ENCODE measurements around the gene ANO10. TPM values are rescaled to one million over a fixed set of nuclear protein-coding genes. Genes with fewer than 3 reads are reported as not detected.

The ANO10 gene
- total RNA-seq, 1 experiment from 2014 or later, result 32.6 TPM

- DNase-seq, result no peak
- no peak overlapping the region for H3K4me2 ChIP-seq
- H3K36me3 ChIP-seq (ENCODE audit: low read depth), result no peaks in the 10 kb centered on the region
- no peak overlapping the region for H3K27ac ChIP-seq
- H3F3A ChIP-seq (ENCODE audit: insufficient read depth, low read depth), result no peaks in the 10 kb centered on the region
- TF ChIP-seq EZH2 (IDR thresholded peaks at IDR 0.05; ENCODE audit: low read depth) (no peak), CTCF (conservative IDR thresholded peaks at IDR 0.05) (no peak)
- H4K20me1 ChIP-seq (ENCODE audit: insufficient read depth), result no peaks in the 10 kb centered on the region
- H3K9me2 ChIP-seq (ENCODE audit: insufficient read depth), result no peaks in the 10 kb centered on the region
- ChIA-PET POLR2A (ENCODE audit: unreplicated experiment) (interaction anchor here (0.5 kb wide), 1 partner anchor 42 kb away, joined by 3 read pairs; no protein-coding TSS in a partner anchor), CTCF (no interaction called here)
- H3K4me1 ChIP-seq (replicated peaks; ENCODE audit: insufficient read depth), result no peaks in the 10 kb centered on the region
- no peaks in the 10 kb centered on the region for H3K79me2 ChIP-seq (ENCODE audit: low read depth)
- H2AFZ ChIP-seq, result no peak overlapping the region
- no peak overlapping the region for H3K4me3 ChIP-seq
- H3K9me3 ChIP-seq (ENCODE audit: insufficient read depth, low read depth), result no peaks in the 10 kb centered on the region
- BruUV-seq (replicated peaks), result no TSS peak
- intact Hi-C loops (cut with micrococcal nuclease; ENCODE audit: unreplicated experiment), result no loop called here
- H3K27me3 ChIP-seq (ENCODE audit: insufficient read depth, low read depth), result no peaks in the 10 kb centered on the region
These were observed 88.8 kb downstream of the ANO10 start for GRCh38 chr3:43533009-43533408.

- H3K9me2 ChIP-seq (ENCODE audit: insufficient read depth), result no peaks in the 10 kb centered on the region
These were observed 90.0 kb downstream of the ANO10 start for GRCh38 chr3:43531835-43532234.

GRCh38 chr3:43528498-43529099 lies 93.2 kb downstream of the ANO10 start:
- TF ChIP-seq EZH2 (IDR thresholded peaks at IDR 0.05; ENCODE audit: low read depth), result no peak
- no peak for TF ChIP-seq CTCF (conservative IDR thresholded peaks at IDR 0.05)
- intact Hi-C loops (cut with micrococcal nuclease; ENCODE audit: unreplicated experiment), result no loop called here
- Histone ChIP-seq H4K20me1 (ENCODE audit: insufficient read depth) (no peaks in the 10 kb centered on the region), H3K4me1 (replicated peaks; ENCODE audit: insufficient read depth) (no peaks in the 10 kb centered on the region), H3K27me3 (ENCODE audit: insufficient read depth, low read depth) (no peaks in the 10 kb centered on the region), H3K79me2 (ENCODE audit: low read depth) (no peaks in the 10 kb centered on the region), H3K4me3 (no peak overlapping the region), H3K9me2 (ENCODE audit: insufficient read depth) (no peaks in the 10 kb centered on the region), H3K4me2 (no peak overlapping the region), H2AFZ (no peak overlapping the region), H3K36me3 (ENCODE audit: low read depth) (no peaks in the 10 kb centered on the region), H3F3A (ENCODE audit: insufficient read depth, low read depth) (no peaks in the 10 kb centered on the region), H3K27ac (no peak overlapping the region), H3K9me3 (ENCODE audit: insufficient read depth, low read depth) (no peaks in the 10 kb centered on the region)
- POLR2A ChIA-PET (ENCODE audit: unreplicated experiment), result no interaction called here
- no TSS peak for BruUV-seq (replicated peaks)
- CTCF ChIA-PET, result no interaction called here
- no peak for DNase-seq

More at GRCh38 chr3:43531835-43532234, 90.0 kb downstream of the ANO10 start:
- H3K4me1 ChIP-seq (replicated peaks; ENCODE audit: insufficient read depth), result no peaks in the 10 kb centered on the region
- no peaks in the 10 kb centered on the region for H3F3A ChIP-seq (ENCODE audit: insufficient read depth, low read depth)
- BruUV-seq (replicated peaks), result no TSS peak
- no peak overlapping the region for H3K4me2 ChIP-seq
- H3K4me3 ChIP-seq, result no peak overlapping the region
- H2AFZ ChIP-seq, result no peak overlapping the region
- no peak for DNase-seq
- intact Hi-C loops (cut with micrococcal nuclease; ENCODE audit: unreplicated experiment), result no loop called here
- H3K36me3 ChIP-seq (ENCODE audit: low read depth), result no peaks in the 10 kb centered on the region
- TF ChIP-seq EZH2 (IDR thresholded peaks at IDR 0.05; ENCODE audit: low read depth), result no peak
- TF ChIP-seq CTCF (conservative IDR thresholded peaks at IDR 0.05), result no peak
- CTCF ChIA-PET, result no interaction called here
- H3K79me2 ChIP-seq (ENCODE audit: low read depth), result no peaks in the 10 kb centered on the region
- no peaks in the 10 kb centered on the region for H3K27me3 ChIP-seq (ENCODE audit: insufficient read depth, low read depth)
- POLR2A ChIA-PET (ENCODE audit: unreplicated experiment), result no interaction called here
- no peaks in the 10 kb centered on the region for H4K20me1 ChIP-seq (ENCODE audit: insufficient read depth)
- H3K27ac ChIP-seq, result no peak overlapping the region
- H3K9me3 ChIP-seq (ENCODE audit: insufficient read depth, low read depth), result no peaks in the 10 kb centered on the region

All from PC-9 (cell line).